OCI-LY1 (cell line): ENCODE data around the gene SYTL5.

ENCODE experiments used
- EZH2 ChIP-seq: fragments of 200-600 bp; sonication (generic), shearing (Covaris generic); IDR thresholded peaks from 2 replicates; pipeline ENCODE4 v1.8.0; 2017; ENCODE audit warnings: borderline replicate concordance, mixed run types, mild to moderate bottlenecking, antibody characterized with exemption, low read length, moderate library complexity, mixed read lengths
- TF ChIP-seq, protein P1 (sequence below): fragments of 200-600 bp; sonication (generic), shearing (Covaris generic); IDR thresholded peaks from 2 replicates; pipeline ENCODE4 v1.5.1; 2017; ENCODE audit warnings: mild to moderate bottlenecking, antibody characterized with exemption, low read length, moderate library complexity, mixed read lengths

DNA sequence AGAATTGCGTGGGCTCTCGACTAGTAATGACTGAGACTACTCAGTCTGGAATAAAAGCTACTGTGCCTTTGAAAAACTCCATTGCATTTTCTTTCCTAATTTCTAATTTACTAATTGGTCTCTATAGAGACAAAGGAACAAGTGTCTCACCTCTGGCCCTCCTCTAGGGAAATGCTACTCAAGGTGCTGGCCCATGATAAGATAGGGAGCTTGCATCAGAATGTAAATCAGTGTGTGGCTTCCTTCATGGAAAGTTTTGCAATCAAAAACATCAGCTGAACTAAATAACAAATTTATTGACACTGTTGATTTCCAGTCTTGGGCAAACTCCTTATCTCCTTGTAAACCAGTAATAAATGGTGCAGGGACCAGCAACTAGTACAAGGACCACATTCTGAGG, 132.5 kb downstream of the SYTL5 start:
- TF ChIP-seq, protein P1, sequence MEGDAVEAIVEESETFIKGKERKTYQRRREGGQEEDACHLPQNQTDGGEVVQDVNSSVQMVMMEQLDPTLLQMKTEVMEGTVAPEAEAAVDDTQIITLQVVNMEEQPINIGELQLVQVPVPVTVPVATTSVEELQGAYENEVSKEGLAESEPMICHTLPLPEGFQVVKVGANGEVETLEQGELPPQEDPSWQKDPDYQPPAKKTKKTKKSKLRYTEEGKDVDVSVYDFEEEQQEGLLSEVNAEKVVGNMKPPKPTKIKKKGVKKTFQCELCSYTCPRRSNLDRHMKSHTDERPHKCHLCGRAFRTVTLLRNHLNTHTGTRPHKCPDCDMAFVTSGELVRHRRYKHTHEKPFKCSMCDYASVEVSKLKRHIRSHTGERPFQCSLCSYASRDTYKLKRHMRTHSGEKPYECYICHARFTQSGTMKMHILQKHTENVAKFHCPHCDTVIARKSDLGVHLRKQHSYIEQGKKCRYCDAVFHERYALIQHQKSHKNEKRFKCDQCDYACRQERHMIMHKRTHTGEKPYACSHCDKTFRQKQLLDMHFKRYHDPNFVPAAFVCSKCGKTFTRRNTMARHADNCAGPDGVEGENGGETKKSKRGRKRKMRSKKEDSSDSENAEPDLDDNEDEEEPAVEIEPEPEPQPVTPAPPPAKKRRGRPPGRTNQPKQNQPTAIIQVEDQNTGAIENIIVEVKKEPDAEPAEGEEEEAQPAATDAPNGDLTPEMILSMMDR, result no peak
- no peak for TF ChIP-seq EZH2
